Measurements from ENCODE around the gene SETBP1.

Gene SETBP1

DNA sequence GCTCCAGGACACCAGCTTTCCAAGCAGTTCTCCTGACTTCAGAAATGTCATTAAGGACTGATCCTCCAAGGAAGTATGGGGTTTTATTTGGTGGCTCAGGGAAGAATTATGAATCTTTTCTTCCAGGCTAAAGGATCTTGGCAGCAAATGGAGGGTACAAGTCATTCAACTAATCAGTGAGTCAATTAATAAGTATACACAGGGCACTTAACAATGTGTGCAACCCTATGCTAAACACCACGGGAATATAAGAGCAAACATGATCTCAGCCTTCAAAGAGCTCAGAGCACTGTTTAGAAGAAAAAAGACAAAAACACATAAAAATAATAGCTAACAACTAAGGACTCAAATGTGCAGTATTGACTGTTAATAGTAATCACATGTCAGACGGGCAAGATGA lies 234.5 kb downstream of the SETBP1 start:
- H3K36me3 Mint-ChIP-seq (ENCODE audit: low read depth): peaks cover 9% of the 10 kb centered on the region
- H3K27me3 Mint-ChIP-seq (ENCODE audit: low read depth, poor library complexity): peaks cover 4% of the 10 kb centered on the region
- H3K9me3 Mint-ChIP-seq: no peaks in the 10 kb centered on the region
- TF ChIP-seq, protein P1, sequence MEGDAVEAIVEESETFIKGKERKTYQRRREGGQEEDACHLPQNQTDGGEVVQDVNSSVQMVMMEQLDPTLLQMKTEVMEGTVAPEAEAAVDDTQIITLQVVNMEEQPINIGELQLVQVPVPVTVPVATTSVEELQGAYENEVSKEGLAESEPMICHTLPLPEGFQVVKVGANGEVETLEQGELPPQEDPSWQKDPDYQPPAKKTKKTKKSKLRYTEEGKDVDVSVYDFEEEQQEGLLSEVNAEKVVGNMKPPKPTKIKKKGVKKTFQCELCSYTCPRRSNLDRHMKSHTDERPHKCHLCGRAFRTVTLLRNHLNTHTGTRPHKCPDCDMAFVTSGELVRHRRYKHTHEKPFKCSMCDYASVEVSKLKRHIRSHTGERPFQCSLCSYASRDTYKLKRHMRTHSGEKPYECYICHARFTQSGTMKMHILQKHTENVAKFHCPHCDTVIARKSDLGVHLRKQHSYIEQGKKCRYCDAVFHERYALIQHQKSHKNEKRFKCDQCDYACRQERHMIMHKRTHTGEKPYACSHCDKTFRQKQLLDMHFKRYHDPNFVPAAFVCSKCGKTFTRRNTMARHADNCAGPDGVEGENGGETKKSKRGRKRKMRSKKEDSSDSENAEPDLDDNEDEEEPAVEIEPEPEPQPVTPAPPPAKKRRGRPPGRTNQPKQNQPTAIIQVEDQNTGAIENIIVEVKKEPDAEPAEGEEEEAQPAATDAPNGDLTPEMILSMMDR (IDR thresholded peaks at IDR 0.05): no peak
- H3K27ac Mint-ChIP-seq: no peak overlapping the region
- H3K4me1 Mint-ChIP-seq: peaks cover 17% of the 10 kb centered on the region
- no peak for DNase-seq
- no peak overlapping the region for H3K4me3 Mint-ChIP-seq

- DNase-seq: no peak
- Mint-ChIP-seq H3K27me3 (ENCODE audit: low read depth, poor library complexity) (peaks cover 4% of the 10 kb centered on the region), H3K9me3 (no peaks in the 10 kb centered on the region), H3K27ac (no peak overlapping the region), H3K4me3 (no peak overlapping the region), H3K4me1 (peaks cover 17% of the 10 kb centered on the region), H3K36me3 (ENCODE audit: low read depth) (peaks cover 9% of the 10 kb centered on the region)
- TF ChIP-seq, protein P1 (IDR thresholded peaks at IDR 0.05): no peak
These were observed 235.0 kb downstream of the SETBP1 start for GRCh38 chr18:44915661-44916060.

GRCh38 chr18:44916429-44917207 lies 235.9 kb downstream of the SETBP1 start:
- peaks cover 9% of the 10 kb centered on the region for H3K36me3 Mint-ChIP-seq (ENCODE audit: low read depth)
- no peaks in the 10 kb centered on the region for H3K9me3 Mint-ChIP-seq
- TF ChIP-seq, protein P1 (IDR thresholded peaks at IDR 0.05): no peak

DNA sequence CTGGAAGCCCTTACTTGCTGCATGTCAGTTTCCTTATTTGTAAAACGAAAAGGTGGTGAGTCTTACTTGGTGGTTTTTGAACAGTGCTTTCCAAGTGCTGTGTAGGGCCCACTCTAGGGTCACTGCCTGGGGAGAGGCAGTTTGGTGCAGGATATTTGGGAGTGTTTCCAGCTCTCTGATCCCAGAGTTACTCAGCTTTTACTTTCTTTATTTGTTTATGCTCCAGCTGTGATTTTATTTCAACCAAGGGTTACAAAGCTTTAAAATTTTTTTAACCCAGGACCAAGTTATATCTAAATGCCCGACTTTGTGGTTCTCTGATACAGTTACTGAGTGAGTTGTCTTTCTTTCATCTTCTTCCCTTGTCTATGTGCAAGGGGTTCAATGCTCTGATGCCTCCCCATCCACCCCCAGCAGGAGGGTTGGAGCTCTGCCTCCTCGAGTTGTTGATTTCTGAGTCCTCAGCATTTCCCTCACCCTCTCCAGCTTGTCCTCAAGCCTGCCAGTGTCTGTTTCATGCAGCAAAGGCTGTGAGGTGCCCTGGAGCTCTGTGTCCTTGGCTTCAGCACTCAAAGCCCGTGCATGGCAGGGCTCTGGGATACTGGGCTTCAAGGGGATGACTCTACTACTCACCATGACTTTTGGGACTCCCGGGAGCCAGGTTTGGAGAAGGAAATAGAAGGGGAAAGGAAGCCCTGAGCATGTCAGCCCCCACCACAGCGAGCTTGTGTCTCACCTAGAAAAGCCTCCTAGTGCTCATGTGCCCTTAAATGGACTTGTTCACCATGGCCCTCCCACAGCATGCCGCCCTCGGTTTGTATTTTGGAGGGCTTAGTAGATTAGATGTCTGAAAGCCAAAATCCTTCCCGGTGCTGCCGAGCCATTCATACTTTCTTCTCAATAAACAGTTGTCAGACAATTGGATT lies 236.8 kb downstream of the SETBP1 start:
- peak overlapping the region; percentile 60 for H3K27ac Mint-ChIP-seq
- DNase-seq: no peak

More at GRCh38 chr18:44916429-44917207, 235.9 kb downstream of the SETBP1 start:
- no peak for DNase-seq
- Mint-ChIP-seq H3K4me3 (no peak overlapping the region), H3K27ac (peak overlapping the region; percentile 4), H3K4me1 (peaks cover 17% of the 10 kb centered on the region), H3K27me3 (ENCODE audit: low read depth, poor library complexity) (peaks cover 2% of the 10 kb centered on the region)

DNA sequence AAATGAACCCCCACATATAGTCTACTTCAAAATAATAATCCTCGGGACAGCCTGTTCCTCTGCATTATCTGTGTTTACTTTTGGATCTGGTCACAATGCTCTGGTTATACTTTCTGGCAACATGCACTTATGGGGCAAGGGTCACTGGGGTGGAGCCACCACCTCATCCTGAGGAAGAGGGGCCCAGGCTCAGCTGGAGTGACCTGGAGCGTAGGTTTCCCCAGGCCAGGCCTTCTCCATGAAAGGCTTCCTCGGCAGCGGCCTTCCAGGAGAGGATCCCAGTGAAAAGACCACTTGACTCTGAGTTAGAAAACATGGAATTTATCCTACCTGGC lies 237.4 kb downstream of the SETBP1 start:
- H3K36me3 Mint-ChIP-seq (ENCODE audit: low read depth): peaks cover 9% of the 10 kb centered on the region
- no peak overlapping the region for H3K4me3 Mint-ChIP-seq
- TF ChIP-seq, protein P1 (IDR thresholded peaks at IDR 0.05): no peak
- H3K27me3 Mint-ChIP-seq (ENCODE audit: low read depth, poor library complexity): no peaks in the 10 kb centered on the region
- H3K4me1 Mint-ChIP-seq: peaks cover 17% of the 10 kb centered on the region
- DNase-seq: no peak
- no peaks in the 10 kb centered on the region for H3K9me3 Mint-ChIP-seq
- peak overlapping the region; percentile 55 for H3K27ac Mint-ChIP-seq

More for the DNA sequence above, 236.8 kb downstream of the SETBP1 start:
- H3K9me3 Mint-ChIP-seq: no peaks in the 10 kb centered on the region
- TF ChIP-seq, protein P1 (IDR thresholded peaks at IDR 0.05): no peak
- H3K4me1 Mint-ChIP-seq: peaks cover 17% of the 10 kb centered on the region
- no peak overlapping the region for H3K4me3 Mint-ChIP-seq
- peaks cover 9% of the 10 kb centered on the region for H3K36me3 Mint-ChIP-seq (ENCODE audit: low read depth)
- no peaks in the 10 kb centered on the region for H3K27me3 Mint-ChIP-seq (ENCODE audit: low read depth, poor library complexity)

Measured in nephron progenitor cell (in vitro differentiated cells).